ENCODE data around the gene PRKAA2. TPM values are rescaled to one million over a fixed set of nuclear protein-coding genes. Genes with fewer than 3 reads are reported as not detected.

Gene PRKAA2
- polyA plus RNA-seq, 1 donor = 36.4 TPM

DNA sequence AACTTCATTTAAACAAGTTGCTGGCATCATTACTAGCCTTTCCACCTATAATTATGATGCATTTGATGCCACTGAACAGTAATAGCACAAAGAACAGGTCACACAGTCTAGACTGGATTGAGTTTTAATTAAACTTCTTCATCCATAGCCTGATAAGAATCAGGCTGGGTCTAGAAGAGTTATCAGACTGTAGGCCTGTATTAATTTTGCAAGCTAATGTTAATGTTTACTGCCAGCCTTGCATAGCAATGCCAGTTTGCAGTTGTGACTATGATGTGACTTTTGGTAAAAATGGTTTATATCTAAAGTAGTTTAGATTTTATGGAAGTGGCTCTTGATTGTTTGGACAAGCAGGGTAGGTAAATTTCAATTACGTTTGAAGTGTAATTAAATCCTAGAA is 68.0 kb downstream of the PRKAA2 start:
- DNase-seq (ENCODE audit: low read depth) = no peak

GRCh38 chr1:56715156-56715555 is 70.0 kb downstream of the PRKAA2 start:
- DNase-seq (ENCODE audit: low read depth) = no peak

- DNase-seq (ENCODE audit: low read depth) = no peak
Observed at GRCh38 chr1:56719171-56719570, 74.1 kb downstream of the PRKAA2 start.

- no peak for DNase-seq (ENCODE audit: low read depth)
Observed at GRCh38 chr1:56726706-56727105, 81.6 kb downstream of the PRKAA2 start.

GRCh38 chr1:56728964-56729363 is 83.8 kb downstream of the PRKAA2 start:
- DNase-seq (ENCODE audit: low read depth) = no peak

GRCh38 chr1:56745231-56745630 is 100.1 kb downstream of the PRKAA2 start:
- no peak for DNase-seq (ENCODE audit: low read depth)

GRCh38 chr1:56754708-56755479 is 109.8 kb downstream of the PRKAA2 start:
- no peak for DNase-seq (ENCODE audit: low read depth)

- DNase-seq (ENCODE audit: low read depth) = no peak
Observed at GRCh38 chr1:56755911-56756310, 110.8 kb downstream of the PRKAA2 start.

DNA sequence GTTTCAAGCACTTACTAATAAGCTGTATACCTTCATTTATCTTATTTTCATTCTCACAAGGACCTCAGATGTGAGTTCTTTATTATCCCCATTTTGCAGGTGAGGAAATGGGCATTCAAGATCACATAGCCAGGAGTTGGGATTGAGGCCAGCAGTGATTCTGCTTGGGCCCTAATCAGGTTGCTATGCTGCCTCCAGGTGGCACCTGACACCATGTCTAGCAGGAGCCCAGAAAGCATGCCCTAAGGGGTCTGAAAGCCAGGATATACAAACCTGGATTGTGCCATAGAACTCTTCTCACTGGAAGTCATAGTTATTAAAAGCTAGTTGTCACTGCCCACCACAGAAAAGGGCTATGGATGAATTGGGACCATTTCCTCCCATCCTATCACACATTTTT is 113.0 kb downstream of the PRKAA2 start:
- no peak for DNase-seq (ENCODE audit: low read depth)

DNA sequence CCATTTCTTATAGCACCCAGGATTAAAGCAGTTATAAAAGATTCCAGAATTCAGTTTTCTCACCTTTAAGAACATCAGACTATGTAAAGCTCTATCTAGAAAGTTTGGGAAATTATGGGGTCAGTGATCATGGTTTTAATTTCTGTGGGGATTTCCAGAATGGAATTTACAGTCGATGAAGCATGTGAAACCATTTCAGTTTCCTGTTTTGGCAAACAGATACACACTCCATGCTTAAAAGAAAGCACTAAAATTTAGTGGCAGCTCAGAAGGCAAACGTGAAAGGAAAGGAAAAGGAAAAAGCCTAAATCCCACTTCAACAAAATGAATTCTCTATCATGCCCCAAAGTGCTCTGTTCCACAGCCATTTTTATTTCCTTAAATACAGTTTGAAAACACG is 113.7 kb downstream of the PRKAA2 start:
- no peak for DNase-seq (ENCODE audit: low read depth)

Other genes starting within 250 kb of the PRKAA2 start
- gene PLPP3, start 65.8 kb upstream of the PRKAA2 start, polyA plus RNA-seq (ENCODE audit: insufficient read length) = 95.5 TPM
- gene FYB2, start 174.1 kb downstream of the PRKAA2 start, polyA plus RNA-seq (ENCODE audit: insufficient read length) = 0.11 TPM
- gene C8A, start 209.5 kb downstream of the PRKAA2 start, polyA plus RNA-seq (ENCODE audit: insufficient read length) = not detected